IPS-NIHi7 (cell line): ENCODE results near the gene PRAMEF14.
"Not testable (repeated sequence)": the region's sequence is repeated elsewhere in the genome, so short reads cannot be mapped to it uniquely, and the experiment has no call there.

Experiments
- DNase-seq: peaks from one replicate; pipeline ENCODE4 v3.0.0; 2012; ENCODE audit warnings: mixed read lengths; ENCODE audit errors: extremely low spot score

PRAMEF14 gene, protein sequence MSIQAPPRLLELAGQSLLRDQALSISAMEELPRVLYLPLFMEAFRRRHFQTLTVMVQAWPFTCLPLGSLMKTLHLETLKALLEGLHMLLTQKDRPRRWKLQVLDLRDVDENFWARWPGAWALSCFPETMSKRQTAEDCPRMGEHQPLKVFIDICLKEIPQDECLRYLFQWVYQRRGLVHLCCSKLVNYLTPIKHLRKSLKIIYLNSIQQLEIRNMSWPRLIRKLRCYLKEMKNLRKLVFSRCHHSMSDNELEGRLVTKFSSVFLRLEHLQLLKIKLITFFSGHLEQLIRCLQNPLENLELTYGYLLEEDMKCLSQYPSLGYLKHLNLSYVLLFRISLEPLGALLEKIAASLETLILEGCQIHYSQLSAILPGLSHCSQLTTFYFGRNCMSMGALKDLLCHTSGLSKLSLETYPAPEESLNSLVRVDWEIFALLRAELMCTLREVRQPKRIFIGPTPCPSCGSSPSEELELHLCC

GRCh38 chr1:13347034-13347433, at the start of gene PRAMEF14:
Gene PRAMEF14 (minus strand): TSS chr1:13347134. CDS start chr1:13345314, 1,820 bp downstream.
- not testable (repeated sequence) for DNase-seq

GRCh38 chr1:13395311-13395710, 48.4 kb upstream of the PRAMEF14 start:
- not testable (repeated sequence) for DNase-seq

DNA sequence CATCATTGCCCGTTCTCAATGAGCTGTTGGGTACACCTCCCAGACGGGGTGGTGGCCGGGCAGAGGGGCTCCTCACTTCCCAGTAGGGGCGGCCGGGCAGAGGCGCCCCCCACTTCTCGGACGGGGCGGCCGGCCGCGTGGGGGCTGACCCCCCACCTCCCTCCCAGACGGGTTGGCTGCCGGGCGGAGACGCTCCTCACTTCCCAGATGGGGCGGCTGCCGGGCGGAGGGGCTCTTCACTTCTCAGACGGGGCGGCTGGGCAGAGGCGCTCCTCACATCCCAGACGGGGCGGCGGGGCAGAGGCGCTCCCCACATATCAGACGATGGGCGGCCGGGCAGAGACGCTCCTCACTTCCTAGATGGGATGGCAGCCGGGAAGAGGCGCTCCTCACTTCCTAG, 47.8 kb upstream of the PRAMEF14 start:
- not testable (repeated sequence) for DNase-seq

DNA sequence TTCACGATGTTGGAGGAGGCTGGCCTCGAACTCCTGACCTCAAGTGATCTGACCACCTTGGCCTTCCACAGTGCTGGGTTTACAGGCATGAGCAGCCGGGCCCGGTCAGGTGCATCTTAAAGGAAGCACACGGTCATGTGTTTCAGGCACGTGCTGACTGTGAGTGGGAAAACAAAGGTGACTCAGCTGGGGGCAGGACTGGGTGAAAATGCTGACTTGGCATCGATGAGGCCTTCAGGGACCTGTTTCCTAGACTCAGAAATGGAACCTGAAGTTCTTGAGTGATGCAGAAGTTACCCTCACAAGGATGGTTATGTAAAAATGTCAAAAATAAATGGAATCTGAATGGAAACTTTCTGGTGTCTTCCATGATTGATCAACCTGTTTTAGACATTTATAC, 46.1 kb upstream of the PRAMEF14 start:
- not testable (repeated sequence) for DNase-seq

DNA sequence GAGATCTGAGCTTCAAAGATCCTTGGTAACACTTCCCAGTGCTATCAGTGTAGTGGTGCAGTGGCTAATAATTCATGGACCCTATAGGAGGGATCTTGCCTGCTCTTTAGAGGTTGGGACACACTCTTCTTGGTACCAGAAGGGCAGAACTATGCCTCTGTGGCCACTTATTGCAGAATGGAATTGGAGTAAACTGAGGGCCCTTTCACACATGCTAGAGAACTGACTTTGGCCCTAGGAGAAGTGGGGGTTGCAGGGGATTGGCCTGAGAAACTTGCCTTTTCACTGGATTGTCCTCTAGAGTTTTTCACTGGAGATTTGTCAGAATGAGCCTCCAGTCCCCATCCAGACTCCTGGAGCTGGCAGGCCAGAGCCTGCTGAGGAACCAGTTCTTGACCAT, 42.4 kb upstream of the PRAMEF14 start, which contains the start of gene PRAMEF17:
Gene PRAMEF17 (plus strand): TSS at position 301 of the 400 bp plus-strand sequence. CDS start 26 bp downstream, at position 327.
- DNase-seq, result not testable (repeated sequence)

GRCh38 chr1:13380380-13380779, 33.4 kb upstream of the PRAMEF14 start:
- not testable (repeated sequence) for DNase-seq

DNA sequence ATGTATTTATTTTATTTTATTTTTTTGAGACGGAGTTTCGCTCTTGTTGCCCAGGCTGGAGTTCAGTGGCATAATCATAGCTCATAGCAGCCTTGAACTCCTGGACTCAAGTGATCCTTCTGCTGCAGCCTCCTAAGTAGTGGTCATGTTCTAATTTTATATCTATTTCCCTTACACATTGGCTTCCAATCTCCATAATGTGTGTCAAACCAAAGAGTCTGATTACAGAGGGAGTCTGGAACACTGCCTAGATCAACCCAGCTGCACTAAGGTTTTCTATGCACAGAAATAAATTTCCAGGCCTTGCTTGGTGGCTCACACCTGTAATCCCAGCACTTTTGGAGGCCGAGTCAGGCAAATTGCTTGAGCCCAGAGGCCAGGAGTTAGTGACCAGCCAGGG, 32.0 kb upstream of the PRAMEF14 start:
- DNase-seq, result not testable (repeated sequence)

GRCh38 chr1:13368544-13368943, 21.6 kb upstream of the PRAMEF14 start:
- DNase-seq, result not testable (repeated sequence)

- DNase-seq, result not testable (repeated sequence)
Measured at GRCh38 chr1:13366536-13366935, 19.6 kb upstream of the PRAMEF14 start.

- not testable (repeated sequence) for DNase-seq
Measured at GRCh38 chr1:13364928-13365327, 18.0 kb upstream of the PRAMEF14 start.

- not testable (repeated sequence) for DNase-seq
Measured at GRCh38 chr1:13362364-13362763, 15.4 kb upstream of the PRAMEF14 start.

DNA sequence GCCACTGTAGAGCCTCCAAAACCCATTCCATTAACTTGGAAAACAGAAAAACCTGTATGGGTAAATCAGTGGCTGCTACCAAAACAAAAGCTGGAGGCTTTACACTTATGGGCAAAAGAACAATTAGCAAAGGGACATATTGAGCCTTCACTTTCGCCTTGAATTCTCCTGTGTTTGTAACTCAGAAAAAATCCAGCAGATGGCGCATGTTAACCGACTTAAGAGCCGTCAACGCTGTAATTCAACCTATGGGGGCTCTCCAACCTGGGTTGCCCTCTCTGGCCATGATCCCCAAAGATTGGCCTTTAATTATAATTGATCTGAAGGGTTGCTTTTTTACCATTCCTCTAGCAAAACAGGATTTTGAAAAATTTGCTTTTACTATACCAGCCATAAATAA, 9.8 kb upstream of the PRAMEF14 start:
- DNase-seq, result peak; percentile 22

GRCh38 chr1:13354475-13354874, 7.5 kb upstream of the PRAMEF14 start:
- not testable (repeated sequence) for DNase-seq

DNA sequence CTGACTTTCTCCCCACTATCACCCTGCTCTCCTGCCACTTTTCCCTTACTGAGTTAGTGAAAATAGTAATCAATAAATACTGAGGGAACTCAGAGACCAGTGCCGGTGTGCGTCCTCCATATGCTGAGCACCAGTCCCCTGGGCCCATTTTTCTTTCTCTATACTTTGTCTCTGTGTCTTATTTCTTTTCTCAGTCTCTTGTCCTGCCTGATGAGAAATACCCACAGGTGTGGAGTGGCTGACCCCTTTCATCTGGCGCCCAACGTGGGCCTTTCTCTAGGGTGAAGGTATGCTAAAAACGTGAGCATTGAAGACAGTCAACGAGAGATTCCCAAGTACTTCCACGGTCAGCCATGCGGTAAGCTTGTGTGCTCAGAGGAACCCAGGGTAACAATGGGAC, 6.5 kb upstream of the PRAMEF14 start:
- not testable (repeated sequence) for DNase-seq

DNA sequence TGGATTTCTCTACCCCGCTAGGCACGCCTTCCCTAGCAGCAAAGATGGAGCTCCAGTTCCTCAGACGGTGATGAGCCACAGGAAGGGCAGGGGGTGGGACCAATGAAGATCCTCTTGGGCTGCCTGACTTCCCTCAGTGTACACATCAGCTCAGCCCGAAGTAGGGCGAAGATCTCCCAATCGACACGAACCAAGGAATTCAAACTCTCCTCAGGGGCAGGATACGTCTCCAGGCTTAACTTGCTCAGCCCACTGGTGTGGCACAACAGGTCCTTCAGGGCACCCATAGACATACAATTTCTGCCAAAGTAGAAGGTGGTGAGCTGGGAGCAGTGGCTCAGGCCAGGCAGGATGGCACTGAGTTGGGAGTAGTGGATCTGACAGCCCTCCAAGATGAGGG, 4.4 kb downstream of the PRAMEF14 start:
- not testable (repeated sequence) for DNase-seq

DNA sequence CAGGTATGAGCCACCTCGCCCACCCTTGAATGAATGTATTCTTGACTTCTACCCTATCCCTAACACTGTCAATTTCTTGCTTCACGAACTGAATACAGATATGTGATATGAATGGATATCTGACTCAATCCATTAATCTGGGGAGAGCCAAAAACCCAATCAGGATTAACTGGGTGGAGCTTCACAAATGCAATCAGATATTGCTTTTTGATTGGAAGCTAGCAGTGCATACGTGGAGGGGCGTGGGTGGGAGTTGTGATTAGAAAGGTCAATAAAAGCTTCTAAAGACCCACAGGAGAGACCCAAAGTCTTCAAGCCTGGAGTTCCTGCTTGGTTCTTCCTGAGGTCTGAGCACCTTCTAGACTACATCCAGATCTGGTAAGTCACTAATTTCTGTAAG, 31.7 kb downstream of the PRAMEF14 start, which contains the start of gene PRAMEF15:
Gene PRAMEF15 (plus strand): TSS at position 301 of the 400 bp plus-strand sequence. CDS start 2,827 bp downstream, outside the sequence.
- not testable (repeated sequence) for DNase-seq

DNA sequence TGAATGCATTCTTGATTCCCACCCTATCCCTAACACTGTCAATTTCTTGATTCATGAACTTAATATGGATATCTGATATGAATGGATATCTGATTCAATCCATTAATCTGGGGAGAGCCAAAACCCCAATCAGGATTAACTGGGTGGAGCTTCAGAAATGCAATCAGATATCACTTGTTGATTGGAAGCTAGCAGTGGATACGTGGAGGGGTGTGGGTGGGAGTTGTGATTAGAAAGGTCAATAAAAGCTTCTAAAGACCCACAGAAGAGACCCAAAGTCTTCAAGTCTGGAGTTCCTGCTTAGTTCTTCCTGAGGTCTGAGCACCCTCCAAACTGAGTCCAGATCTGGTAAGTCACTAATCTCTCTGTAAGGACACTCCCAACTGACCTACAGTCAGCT, 43.7 kb downstream of the PRAMEF14 start, which contains the start of gene PRAMEF33:
Gene PRAMEF33 (plus strand): TSS at position 301 of the 400 bp plus-strand sequence. CDS start 2,416 bp downstream, outside the sequence.
- DNase-seq, result not testable (repeated sequence)

- DNase-seq, result not testable (repeated sequence)
Measured at GRCh38 chr1:13302197-13302596, 44.7 kb downstream of the PRAMEF14 start.

- not testable (repeated sequence) for DNase-seq
Measured at GRCh38 chr1:13298699-13299098, 48.2 kb downstream of the PRAMEF14 start.

DNA sequence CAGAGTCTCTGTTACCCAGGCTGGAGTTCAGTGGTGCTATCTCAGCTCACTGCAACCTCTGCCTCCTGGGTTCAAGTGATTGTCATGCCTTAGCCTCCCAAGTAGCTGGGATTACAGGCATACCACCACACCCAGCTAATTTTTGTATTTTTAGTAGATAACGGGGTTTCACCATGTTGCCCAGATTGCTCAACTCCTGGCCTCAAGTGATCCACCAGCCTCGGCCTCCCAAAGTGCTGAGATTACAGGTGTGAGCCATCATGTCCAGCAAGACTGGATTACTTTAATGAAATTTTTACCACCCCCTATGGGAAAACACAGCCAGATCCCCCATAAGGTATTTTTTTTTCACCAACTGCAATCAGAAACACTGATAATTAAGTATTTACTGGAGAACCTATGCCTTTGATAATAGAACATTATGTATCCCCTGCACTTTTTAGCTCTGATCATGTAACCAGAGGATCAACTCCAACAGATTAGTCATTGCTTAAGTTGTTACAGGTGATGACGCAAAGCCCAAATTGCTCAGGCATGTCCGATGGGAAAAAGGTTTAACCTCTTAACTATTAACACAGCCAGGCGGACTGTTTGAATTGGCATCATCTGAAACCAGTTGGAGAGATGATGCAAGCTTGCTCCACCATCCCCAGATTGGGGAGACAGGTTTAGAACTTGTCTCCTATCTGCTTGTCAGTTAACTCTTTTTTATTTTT, 49.6 kb downstream of the PRAMEF14 start:
- DNase-seq, result not testable (repeated sequence)
